ENCODE data around the gene VPS39.

GRCh38 chr15:42123546-42123945 is 84.6 kb downstream of the VPS39 start:
- TF ChIP-seq CTCF (optimal IDR thresholded peaks at IDR 0.05 in 1 of 3, IDR thresholded peaks at IDR 0.05 in 1 of 3, conservative IDR thresholded peaks at IDR 0.05 in 1 of 3; ENCODE audit: extremely low read depth in 1 of 3, insufficient read depth in 2 of 3, low read length in 3 of 3) (no peak), EZH2 (IDR thresholded peaks at IDR 0.05; ENCODE audit: low read length) (no peak)
